Measurements from ENCODE around the gene FBXO45.
"Not testable (repeated sequence)": the region's sequence is repeated elsewhere in the genome, so short reads cannot be mapped to it uniquely, and the experiment has no call there.

Gene FBXO45

DNA sequence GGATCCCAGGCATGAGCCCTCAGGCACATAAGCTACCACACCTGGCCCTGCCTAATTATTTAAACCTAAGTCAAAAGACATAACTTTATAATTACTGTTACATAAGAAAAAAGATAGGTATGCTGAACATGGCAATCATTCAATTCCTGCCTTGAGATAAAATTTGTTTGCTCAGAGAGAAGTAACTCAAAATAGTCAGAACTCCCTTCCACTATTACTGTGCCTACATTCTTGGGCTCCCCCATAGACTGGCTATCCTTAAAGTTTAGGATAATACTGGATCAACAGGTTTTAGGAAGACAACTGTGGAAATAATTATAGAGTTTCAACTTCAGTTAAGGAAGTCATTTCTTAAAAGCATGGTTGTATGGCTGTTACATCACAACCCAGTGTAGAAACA, 10.0 kb upstream of the FBXO45 start:
- no peak for DNase-seq

DNA sequence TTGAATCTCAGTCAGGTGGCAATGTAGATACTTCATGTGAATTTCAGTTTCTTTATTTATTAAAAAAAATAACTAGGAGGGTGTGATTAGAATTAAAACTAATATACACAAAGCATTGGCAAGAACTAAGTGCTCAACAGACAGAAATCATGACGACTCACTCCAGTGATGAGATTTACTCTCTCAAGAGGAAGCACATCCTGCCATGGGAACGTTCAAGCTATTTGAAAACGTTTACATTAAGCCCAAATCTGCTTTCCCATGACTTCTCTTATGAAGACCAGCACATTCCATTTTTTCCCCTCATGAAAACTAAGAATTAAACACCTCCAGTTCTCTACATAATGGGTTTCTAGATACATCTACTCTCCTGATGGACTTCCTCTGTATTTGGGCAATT, 8.6 kb upstream of the FBXO45 start:
- no peak for DNase-seq

DNA sequence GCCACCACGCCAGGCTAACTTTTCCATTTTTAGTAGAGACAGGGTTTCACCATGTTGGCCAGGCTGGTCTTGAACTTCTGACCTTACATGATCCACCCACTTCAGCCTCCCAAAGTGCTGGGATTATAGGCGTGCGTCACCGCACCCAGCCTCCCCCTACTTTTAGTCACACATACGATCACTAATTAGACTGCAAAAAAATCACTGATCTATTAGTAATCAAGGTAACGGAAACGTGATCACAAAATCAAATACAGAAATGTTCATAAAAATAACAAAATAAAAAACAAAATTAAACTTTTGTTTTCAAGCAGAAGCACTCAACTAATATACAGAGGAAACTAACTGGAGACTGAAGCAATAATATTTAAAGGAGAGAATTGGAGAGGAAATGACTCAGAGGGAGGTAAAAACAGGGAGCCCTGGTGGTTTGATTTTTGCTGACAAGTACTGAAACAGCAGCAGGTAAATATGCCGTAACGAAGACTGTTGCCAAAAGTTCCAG, 4.7 kb upstream of the FBXO45 start:
- peak; percentile 71 for DNase-seq

DNA sequence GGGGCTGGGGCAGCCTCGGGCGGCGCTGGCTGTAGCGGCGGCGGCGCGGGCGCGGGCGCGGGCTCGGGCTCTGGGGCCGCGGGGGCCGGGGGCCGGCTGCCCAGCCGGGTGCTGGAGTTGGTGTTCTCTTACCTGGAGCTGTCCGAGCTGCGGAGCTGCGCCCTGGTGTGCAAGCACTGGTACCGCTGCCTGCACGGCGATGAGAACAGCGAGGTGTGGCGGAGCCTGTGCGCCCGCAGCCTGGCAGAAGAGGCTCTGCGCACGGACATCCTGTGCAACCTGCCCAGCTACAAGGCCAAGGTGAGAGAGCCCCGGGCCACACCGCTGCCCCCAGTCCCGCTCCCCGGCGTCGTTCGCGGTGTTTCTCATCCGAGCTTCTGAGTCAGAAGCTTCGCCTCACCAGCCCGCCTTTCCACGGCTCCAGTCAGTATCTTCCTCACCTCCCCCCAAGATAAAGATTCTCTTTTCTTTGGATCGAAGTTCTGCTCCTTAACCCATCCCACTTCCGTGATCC, 600 bp downstream of the FBXO45 start:
- DNase-seq = peak; percentile 63

DNA sequence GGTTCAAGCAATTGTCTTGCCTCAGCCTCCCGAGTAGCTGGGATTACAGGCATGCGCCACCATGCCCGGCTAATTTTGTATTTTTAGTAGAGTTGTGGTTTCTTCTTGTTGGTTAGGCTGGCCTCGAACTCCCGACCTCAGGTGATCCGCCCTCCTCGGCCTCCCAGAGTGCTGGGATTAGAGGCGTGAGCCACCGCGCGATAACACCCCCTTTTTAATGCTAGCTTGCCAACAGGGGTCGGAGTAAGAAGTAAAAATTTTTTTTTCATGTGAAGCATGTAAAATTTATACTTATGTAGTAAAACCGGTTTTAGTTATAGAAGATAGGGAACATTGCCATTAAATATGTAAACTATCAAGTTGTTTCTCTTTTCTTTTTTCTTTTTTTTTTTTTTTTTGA, 1.9 kb downstream of the FBXO45 start:
- not testable (repeated sequence) for DNase-seq

DNA sequence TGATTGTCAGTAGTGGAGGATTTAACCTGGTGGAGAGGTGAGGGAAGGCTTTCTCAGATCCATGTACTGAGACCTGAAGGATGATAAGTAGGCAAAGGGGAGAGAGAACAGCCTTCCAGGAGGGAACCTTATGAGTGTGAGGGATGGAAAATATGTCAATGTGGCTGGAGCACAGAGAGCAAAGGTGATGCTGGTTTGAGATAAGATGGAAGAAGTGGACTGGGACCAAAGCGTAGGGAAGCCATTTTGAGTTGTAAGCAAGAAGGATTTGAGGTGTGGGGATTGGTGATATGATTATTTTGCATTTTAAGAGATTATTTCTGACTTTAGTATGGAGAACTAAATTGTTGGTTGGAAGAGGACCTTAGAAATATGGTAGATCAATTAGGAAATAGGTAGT, 3.9 kb downstream of the FBXO45 start:
- DNase-seq = no peak

DNA sequence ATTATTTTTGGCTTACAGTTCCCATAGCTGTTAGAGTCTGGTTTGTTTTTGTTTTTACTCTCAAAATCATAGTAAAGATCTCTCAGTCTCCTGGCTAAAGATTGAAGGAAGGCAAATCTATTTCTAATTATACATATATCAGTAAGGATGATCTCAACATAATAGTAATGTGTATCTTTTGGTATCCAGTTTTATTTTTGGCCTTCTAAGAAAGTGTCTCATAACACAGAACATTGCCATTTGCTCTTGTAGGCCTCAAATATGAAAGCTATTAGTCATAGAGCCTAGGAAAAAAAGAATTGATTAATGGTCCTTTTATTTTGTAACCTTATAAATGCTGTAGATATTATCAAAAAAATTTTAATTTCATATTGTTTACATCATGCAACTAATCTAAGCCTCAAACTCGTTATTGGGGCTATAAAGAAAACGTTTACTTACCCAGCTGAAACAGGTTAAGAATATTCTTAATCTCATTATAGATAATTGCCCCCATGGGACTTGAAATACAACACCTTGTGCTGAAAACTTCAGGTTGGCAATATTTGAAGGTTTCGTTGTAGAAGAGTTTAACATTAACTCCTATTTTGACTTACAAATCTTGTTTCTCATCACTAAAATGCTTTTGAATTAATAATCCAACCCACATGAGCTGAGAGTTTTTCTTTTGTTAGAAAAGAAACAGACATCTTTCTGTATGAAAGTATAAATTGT, 16.7 kb downstream of the FBXO45 start:
- no peak for DNase-seq

DNA sequence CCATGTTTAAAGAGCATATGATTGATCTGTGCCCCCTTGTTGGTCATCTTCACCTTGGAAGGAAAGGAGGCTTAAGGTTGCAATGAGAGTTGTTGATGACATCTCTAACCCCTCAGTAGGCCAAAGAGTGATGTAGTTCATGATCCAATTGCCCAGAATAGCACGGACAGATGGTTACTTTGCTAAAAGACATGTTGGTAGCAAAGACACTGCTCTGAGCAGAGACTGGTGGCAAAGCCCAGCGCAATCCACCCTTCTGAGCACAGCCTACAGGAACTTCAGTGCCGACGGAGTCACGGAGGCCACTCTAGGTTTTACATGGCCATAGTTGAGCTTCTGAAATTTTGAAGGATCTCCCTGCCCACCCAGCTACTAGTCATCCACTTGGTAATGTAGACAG, 21.8 kb downstream of the FBXO45 start:
- DNase-seq = no peak

DNA sequence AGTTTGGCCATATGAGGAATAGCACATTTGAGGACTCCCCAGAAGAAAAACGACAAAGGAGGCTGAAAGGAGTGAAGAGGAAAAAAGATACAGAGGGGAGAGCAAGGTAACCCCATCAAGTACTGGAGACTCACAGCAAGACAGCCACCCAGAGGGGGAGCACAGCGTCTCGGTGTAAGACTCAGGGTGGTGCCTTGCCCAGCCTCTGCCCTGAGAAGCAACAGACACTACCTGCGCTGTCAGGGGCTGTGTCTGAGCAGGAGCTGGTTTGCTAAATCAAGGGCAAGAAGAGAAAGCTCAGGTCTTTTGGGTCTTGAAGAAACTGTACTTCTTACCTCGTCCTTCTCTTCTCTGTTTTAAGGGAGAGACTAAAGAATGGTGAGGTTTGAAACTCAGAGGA, 27.9 kb downstream of the FBXO45 start:
- DNase-seq = no peak

DNA sequence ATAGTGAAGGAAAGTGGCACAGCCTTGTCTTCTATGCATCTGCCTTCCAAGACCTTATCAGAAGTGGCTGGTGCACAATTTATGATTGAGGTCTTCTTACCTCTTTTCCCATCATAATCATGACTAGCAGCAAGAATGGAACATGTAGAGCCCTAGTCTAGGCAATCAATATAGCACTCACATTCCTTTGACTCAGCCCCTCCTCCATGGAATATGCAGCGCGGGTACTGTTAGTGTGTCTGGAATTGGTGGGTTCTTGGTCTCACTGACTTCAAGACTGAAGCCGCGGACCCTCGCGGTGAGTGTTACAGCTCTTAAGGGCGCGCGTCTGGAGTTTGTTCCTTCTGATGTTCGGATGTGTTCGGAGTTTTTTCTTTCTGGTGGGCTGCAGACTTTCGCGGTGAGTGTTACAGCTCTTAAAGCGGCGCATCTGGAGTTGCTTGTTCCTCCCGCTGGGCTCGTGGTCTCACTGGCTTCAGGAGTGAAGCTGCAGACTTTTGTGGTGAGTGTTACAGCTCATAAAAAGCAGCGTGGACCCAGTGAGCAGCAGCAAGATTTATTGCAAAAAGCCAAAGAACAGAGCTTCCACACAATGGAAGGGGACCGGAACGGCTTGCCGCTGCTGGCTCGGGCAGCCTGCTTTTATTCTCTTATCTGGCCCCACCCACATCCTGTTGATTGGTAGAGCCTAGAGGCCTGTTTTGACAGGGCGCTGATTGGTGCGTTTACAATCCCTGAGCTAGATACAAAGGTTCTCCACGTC, 29.7 kb downstream of the FBXO45 start:
- DNase-seq = not testable (repeated sequence)

DNA sequence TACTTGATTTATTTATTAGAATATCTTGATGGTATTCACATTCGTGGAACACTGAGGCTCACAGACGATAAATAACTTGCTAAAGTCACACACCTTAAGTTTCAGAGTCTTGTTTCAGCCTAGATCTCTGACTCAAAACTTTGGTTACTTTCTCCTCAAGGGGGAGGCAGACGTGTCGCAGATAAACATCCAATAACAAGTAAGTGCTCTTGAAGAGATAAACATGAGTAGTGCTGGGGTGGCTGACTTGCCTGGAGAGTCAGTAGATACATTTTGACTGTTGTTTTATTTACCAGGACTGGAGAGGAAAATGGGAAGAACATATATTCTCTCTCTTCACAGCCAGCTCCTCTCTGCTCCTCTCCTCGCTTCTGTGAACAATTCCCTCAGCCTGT, 31.3 kb downstream of the FBXO45 start:
- DNase-seq = no peak

DNA sequence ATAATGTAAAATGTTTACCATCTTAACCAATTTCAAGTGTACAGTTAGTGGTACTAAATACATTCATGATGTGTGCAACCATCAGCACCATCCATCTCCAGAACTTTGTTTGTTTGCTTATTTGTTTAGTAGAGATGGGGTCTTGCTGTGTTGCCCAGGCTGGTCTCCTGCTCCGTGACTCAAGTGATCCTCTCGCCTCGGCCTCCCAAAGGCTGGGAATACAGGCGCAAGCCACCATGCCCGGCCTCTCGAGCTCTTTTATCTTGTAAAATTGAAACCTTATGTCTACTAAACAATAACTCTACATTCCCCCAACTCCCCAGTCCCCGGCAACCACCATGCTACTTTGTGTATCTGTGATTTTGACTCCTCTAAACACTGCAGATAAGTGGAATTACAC, 31.9 kb downstream of the FBXO45 start:
- DNase-seq = no peak

DNA sequence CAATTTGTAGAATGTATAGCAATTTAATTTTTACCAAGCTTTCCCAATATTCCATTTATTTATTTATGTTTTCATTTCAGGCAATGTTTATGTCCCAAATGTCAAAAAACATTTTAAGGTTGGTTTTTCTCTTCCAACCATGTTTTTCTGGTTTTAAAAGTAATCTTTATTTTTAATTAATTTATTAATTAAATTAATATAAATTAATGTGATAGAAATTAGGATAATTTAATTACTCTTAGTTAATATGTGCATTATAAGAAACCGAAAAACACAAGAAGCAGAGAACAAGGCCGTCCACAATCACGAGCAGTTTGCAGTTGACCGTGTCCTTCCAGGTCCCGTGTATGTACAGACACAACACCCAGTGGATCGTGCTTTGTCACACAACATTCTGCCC, 34.2 kb downstream of the FBXO45 start:
- DNase-seq = no peak

DNA sequence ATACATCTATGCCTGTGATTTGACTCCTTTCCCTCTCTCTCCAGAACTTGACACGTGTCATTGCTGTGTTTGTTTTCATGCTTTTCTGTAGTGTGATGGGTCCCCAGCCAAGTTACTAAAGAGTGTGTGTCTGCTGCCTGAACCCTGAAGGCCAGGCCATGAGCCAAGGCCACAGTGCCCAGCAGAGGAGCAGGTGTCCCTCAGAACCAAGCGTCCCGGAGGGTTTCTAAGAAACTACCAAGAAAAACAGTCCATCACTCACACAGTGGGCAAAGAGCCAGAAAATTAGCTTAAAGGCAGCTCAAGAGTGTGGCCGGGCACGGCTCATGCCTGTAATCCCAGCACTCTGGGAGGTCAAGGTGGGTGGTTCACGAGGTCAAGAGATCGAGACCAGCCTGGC, 35.2 kb downstream of the FBXO45 start:
- peak; percentile 55 for DNase-seq

DNA sequence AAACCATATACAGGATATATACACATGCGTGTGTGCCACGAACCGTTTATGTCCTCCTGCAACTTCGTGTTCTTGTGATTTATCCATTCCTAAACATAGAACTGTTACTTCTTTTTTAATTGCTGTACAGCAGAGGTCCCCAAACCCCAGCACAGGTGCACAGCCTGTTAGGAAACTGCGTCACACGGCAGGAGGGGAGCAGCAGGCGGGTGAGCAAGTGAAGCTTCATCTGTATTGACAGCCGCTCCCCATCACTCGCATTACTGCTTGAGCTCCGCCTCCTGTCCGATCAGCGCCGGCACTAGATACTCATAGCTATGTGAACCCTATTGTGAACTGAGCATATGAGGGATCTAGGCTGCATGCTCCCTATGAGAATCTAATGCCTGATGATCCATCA, 36.1 kb downstream of the FBXO45 start:
- DNase-seq = peak; percentile 55

DNA sequence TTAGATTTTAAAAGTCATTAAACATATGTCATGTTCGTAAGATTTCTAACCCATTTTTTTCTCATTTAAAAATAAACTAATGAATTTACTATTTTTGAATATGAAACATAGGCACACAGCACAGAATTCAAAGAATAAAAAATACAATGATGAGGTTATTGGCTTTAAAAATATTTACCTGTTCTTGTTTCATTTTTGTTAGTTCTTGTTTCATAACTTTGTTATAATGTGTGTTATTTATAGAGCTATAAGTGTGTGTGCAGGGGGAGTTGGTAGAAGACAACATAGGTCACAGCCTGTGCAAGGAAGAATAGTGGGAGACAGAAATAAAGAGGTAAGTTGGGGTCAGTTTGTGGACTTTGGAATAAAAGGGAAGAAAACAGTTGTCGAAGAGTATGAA, 40.2 kb downstream of the FBXO45 start:
- DNase-seq = no peak

DNA sequence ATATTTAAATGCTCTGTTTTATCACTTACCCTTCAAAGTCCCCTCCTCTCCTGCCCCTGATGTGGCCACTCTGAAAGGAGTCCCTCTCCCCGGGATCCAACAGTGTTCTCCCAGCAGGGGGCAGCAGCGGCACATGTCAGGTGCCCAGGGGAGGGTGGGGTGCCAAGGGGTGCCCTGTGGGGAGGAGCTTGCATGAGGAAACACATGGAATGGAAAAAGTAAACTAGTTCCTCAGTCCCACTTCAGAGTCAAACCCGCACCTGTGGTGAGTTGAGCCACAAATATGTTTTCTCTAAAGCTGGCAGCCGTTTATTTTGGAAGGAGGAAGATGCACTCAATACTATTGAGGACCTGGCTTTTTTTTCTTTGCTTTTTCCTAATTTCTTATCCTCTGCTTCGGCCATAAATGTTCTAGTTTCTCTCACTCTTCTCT, 40.9 kb downstream of the FBXO45 start:
- peak; percentile 95 for DNase-seq

DNA sequence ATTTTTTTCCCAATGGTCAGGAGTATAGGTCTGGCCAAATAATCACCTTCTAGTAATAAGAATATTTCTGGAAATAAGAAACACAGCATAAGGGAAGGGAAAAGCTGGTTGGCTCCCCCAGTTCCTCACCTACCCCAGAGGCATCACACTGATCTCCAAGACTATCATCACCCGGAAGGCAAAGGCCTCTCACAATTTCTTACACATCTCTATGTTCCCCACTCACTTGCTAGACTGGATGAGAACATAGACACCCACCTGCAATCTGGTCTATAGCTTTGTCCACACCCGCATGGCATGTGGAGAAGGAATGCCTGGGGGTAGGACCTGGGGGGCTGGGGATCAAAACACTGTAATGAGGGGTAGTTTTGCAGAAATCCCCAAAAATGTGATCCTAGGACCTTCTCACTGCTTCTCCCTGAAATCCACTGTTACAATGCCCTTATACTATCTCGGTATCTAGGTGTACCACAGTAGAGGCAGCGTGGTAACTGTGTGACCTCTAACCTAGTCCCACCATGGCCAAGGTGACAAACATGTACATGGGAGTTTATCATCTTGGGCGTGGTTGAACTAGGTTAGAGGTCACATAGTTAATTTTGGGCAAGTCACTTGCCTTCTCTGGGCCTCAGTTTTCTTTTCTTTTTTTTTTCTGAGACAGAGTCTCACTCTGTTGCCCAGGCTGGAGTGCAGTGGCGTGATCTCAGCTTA, 41.5 kb downstream of the FBXO45 start:
- DNase-seq = no peak

DNA sequence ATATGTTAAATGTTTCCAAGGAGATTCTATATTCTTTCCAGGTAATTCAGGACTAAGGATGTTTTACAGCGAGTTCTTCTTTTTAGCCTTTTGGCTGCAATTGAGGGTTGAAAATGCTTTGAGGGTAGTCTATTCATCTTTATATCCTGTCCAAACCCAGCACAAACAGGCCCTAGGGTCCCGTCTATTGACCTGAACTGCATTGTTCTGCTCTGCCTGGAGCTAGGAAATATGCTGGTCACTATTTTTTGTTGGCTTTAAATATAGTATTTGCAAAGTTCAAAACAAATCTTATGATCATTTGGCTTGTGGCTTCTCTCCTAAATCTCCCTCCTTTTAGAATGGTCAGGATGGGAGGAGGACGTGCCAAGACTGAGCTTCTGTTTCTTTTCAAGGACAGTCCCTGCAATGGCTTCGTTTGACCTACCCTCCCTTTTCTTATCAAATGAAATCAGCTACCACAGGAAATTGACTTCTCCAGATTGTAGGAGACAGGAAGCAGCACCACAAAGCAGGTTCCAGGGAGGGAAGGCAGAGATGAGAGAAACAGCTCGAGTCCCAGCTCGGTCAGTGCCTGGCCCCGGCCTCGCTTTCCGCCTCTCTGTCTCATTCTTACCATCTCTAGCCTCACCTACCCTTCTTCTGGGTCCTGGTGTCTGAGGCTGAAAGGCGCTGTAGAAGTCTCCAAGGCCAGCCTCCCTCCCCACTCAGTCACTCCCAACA, 43.5 kb downstream of the FBXO45 start:
- DNase-seq = no peak

DNA sequence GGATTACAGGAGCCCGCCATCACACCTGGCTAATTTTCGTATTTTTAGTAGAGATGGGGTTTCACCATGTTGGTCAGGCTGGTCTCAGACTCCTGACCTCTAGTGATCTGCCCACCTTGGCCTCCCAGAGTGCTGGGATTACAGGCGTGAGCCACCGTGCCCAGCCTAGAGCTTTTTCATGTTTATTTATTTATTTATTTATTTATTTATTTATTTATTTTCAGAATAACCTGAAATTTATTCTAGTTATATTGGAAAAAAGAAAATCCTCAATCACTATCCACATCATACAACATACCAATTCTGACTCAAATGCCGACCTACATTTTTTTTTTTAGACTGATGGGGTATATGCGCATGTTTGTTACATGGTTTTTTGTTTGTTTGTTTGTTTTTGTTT, 46.8 kb downstream of the FBXO45 start:
- DNase-seq = not testable (repeated sequence)

DNA sequence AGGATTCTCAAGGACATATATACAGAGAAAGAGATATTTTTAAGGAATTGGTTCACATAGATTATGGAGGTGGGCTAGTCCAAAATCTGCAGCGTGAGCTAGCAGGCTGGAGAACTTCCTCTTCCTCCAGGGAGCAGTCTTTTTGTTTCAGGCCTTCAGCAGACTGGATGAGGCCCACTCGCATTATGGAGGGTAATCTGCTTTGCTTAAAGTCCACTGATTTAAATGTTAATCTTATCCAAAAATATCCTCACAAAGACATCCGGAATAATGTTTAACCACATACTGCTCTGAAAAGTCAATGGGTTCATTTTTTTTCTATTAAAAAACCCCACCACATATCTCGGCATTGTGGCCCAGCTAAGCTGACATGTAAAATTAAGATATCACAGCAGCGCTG, 48.8 kb downstream of the FBXO45 start:
- no peak for DNase-seq

DNA sequence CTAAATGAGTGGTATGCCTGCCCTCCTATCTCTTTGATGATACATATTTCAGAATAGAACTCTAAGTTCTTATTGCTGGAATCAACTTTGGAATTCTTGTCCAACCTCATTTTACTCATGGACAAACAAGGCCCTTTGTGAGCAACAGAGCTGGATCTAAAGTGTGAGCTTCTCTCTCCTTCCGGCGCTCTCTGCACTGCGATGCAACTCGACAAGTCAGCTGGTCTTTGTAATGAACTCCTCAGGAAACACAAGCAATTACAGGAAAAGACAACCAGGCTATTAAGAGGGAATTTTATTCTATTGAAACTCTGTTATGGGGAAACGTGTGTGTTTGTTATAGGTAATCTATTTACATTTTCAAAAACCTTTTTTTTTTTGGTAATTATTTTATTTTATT, 50.8 kb downstream of the FBXO45 start:
- no peak for DNase-seq

DNA sequence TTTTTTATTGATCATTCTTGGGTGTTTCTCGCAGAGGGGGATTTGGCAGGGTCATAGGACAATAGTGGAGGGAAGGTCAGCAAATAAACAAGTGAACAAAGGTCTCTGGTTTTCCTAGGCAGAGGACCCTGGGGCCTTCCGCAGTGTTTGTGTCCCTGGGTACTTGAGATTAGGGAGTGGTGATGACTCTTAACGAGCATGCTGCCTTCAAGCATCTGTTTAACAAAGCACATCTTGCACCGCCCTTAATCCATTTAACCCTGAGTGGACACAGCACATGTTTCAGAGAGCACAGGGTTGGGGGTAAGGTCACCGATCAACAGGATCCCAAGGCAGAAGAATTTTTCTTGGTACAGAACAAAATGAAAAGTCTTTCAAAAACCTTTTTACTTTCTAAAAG, 51.2 kb downstream of the FBXO45 start:
- DNase-seq = not testable (repeated sequence)

Data from RPMI8226 (cell line).